GM12874 (cell line): ENCODE data around the gene CRTAP.

Source experiments
- CTCF ChIP-seq: IDR thresholded peaks from 2 replicates; pipeline ENCODE4 v1.5.1; 2011; ENCODE audit warnings: low read depth, mild to moderate bottlenecking, control low read depth, low read length, moderate library complexity; ENCODE audit not compliant: insufficient read depth

Gene CRTAP

GRCh38 chr3:33103034-33103433, 10.8 kb upstream of the CRTAP start:
- TF ChIP-seq CTCF: no peak

- no peak for TF ChIP-seq CTCF
Observed at GRCh38 chr3:33103480-33103879, 10.3 kb upstream of the CRTAP start.

DNA sequence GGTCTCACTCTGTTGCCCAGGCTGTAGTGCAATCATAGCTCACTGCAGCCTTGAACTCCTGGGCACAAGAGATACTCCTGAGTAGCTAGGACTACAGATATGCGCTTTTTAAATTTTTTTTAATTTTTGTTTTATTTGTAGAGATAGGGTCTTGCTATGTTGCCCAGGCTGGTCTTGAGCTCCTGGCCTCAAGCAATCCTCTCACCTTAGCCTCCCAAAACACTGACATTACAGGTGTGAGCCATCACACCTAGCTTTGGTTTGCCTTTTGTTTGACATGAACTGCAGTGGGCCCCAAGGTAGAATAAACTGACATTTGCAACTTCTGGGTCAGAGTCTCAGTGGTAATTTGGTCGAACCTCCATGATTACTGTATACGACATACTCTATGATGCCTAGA, 9.0 kb upstream of the CRTAP start:
- no peak for TF ChIP-seq CTCF

GRCh38 chr3:33105341-33105948, 8.4 kb upstream of the CRTAP start:
- TF ChIP-seq CTCF: no peak

DNA sequence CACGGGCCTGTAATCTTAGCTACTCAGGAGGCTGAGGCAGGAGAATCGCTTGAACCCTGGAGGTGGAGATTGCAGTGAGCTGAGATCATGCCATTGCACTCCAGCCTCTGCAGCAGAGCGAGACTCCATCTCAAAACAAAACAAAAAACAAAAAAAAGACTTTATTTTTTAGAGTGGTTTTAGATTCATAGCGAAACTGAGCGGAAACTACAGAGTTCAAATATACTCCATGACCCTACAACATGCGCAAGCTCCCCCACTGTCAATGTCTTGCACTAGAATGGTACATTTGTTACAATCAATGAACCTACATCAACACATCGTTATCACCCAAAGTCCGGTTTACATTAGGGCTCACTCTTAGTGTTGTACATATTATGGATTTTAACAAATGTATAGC, 2.2 kb upstream of the CRTAP start:
- TF ChIP-seq CTCF: no peak

- no peak for TF ChIP-seq CTCF
Observed at GRCh38 chr3:33114622-33115023, 809 bp downstream of the CRTAP start.

DNA sequence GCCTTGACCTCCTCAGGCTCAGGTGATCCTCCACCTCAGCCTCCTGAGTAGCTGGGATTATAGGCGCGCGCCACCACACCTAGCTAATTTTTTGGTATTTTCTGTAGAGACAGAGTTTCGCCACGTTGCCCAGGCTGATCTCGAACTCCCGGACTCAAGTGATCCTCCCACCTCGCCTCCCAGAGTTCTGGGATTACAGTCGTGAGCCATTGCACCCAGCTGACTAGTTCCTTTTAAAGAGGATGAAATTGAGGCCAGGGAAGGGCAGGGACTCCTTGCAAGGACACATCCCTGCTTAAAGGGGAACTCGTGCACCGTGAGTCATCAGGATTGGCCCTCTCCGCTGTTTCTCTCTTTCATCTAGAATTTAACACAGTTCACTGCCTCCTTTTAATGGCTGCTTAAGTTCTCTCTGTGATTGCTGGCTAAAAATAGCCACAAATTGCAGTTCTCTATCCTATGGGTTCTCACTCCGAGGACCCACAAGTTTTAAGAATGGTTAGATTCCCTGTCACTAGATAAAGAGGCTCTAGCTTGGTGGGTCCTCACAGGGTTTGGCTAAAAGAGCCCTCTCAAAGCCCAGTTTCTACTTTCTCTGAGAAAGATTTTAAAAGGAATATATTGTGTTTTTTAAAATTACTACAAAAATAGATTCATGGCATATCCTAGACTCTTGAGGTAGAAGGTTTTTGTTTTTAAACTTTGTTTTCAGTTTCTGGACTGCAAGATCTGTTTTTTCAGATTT, 1.4 kb downstream of the CRTAP start:
- no peak for TF ChIP-seq CTCF
